ENCODE measurements around the gene NDUFAF2. TPM values are rescaled to one million over a fixed set of nuclear protein-coding genes. Genes with fewer than 3 reads are reported as not detected.

The NDUFAF2 gene
- total and polyA plus RNA-seq, 2 of the 8 experiments (the other 6 are each of a cell fraction or from before 2014, with no cell fraction given), result 10.7 to 46.5 TPM

DNA sequence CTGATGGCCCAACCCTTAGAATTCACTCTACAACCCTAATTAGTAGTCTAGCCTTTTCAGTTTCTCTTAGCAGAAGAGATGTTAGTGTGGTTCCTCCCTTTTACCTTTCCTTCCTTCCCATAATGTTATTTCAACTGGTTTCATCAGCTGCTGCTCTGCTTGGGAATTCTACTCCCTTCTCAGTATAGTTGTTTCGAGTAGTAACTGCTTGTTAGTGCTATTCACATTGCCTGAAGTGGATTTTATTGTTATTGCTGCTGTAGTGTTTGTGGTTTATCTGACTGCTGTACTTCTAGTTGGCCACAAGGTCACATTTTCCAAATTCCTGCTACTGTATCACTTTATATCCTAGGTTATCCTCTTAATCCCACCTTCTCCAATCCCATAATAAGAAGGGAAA, 187.6 kb downstream of the NDUFAF2 start (continued):
- TF ChIP-seq POLR2AphosphoS5 (IDR thresholded peaks at IDR 0.05; ENCODE audit: low read depth, low read length), result no peak
- TF ChIP-seq SIX5 (IDR thresholded peaks at IDR 0.05; ENCODE audit: low read depth, low read length), result no peak
- TF ChIP-seq POLR2A (IDR thresholded peaks at IDR 0.05; ENCODE audit: control extremely low read depth in 1 of 2, low read depth in 2 of 2, low read length in 2 of 2), result no peak
- TF ChIP-seq TBP (IDR thresholded peaks at IDR 0.05; ENCODE audit: low read depth, low read length), result no peak
